Neural cell (in vitro differentiated cells): Measurements from ENCODE around the gene DGLUCY. TPM values are rescaled to one million over a fixed set of nuclear protein-coding genes. Genes with fewer than 3 reads are reported as not detected.

Source experiments
- H2AFZ ChIP-seq: fragments of 200-600, 300-800 bp; sonication (generic), shearing (Covaris generic); 2 replicates; pipeline ENCODE4 v1.6.0; 2014; ENCODE audit warnings: low read depth, mild to moderate bottlenecking, antibody characterized with exemption, low read length, moderate library complexity
- H3F3A ChIP-seq: fragments of 200-600 bp; shearing (Covaris generic); 2 replicates; pipeline ENCODE4 v1.6.1; 2016; ENCODE audit warnings: mild to moderate bottlenecking, moderate library complexity, mixed read lengths, antibody characterized with exemption, low read length; ENCODE audit not compliant: insufficient read depth, poor library complexity, severe bottlenecking
- H3K27ac ChIP-seq: fragments of 200-600, 300-800 bp; sonication (generic), shearing (Covaris generic); 2 replicates; pipeline ENCODE4 v1.5.1; 2014; ENCODE audit warnings: mild to moderate bottlenecking, low read length, moderate library complexity
- H3K27me3 ChIP-seq: fragments of 300-800, 200-600 bp; sonication (generic), shearing (Covaris generic); 2 replicates; pipeline ENCODE4 v1.6.0; 2014; ENCODE audit warnings: mild to moderate bottlenecking, low read depth, low read length, moderate library complexity; ENCODE audit not compliant: insufficient read depth
- H3K36me3 ChIP-seq: fragments of 300-800, 200-600 bp; sonication (generic), shearing (Covaris generic); 2 replicates; pipeline ENCODE4 v1.5.1; 2014; ENCODE audit warnings: mild to moderate bottlenecking, antibody characterized with exemption, low read length, moderate library complexity; ENCODE audit not compliant: insufficient read depth
- H3K4me2 ChIP-seq: fragments of 300-800, 200-600 bp; sonication (generic), shearing (Covaris generic); 2 replicates; pipeline ENCODE4 v1.6.0; 2014; ENCODE audit warnings: mild to moderate bottlenecking, low read length
- H3K4me3 ChIP-seq: fragments of 300-800, 200-600 bp; sonication (generic), shearing (Covaris generic); 2 replicates; pipeline ENCODE4 v1.5.1; 2014; ENCODE audit warnings: mild to moderate bottlenecking, low read length, moderate library complexity
- H3K79me2 ChIP-seq: fragments of 200-600 bp; shearing (Covaris generic); replicated peaks from 2 replicates; pipeline ENCODE4 v1.6.0; 2014; ENCODE audit warnings: mild to moderate bottlenecking, low read length, moderate library complexity; ENCODE audit not compliant: insufficient read depth
- H3K9ac ChIP-seq: fragments of 300-800, 200-600 bp; sonication (generic), shearing (Covaris generic); 2 replicates; pipeline ENCODE4 v1.6.1; 2016; ENCODE audit warnings: mild to moderate bottlenecking, low read length, mixed read lengths
- H3K9me2 ChIP-seq: fragments of 200-600 bp; shearing (Covaris generic); 2 replicates; pipeline ENCODE4 v1.6.1; 2016; ENCODE audit warnings: mild to moderate bottlenecking, low read length, mixed read lengths; ENCODE audit not compliant: insufficient read depth
- H3K9me3 ChIP-seq: fragments of 200-600, 300-800 bp; sonication (generic), shearing (Covaris generic); 2 replicates; pipeline ENCODE4 v1.6.1; 2016; ENCODE audit warnings: mild to moderate bottlenecking, mixed run types, low read length, moderate library complexity, mixed read lengths
- H4K20me1 ChIP-seq: fragments of 200-600 bp; shearing (Covaris generic); 2 replicates; pipeline ENCODE4 v1.6.1; 2016; ENCODE audit warnings: mild to moderate bottlenecking, mixed run types; ENCODE audit not compliant: insufficient read depth
- EP300 ChIP-seq: fragments of 450-650 bp; conservative IDR thresholded peaks from 2 replicates; pipeline ENCODE4 v1.6.1; 2014; ENCODE audit warnings: antibody characterized with exemption, mild to moderate bottlenecking, moderate library complexity; ENCODE audit not compliant: poor library complexity, severe bottlenecking
- EZH2 ChIP-seq: fragments of 200-600, 300-800 bp; shearing (Covaris generic), sonication (generic); IDR thresholded peaks from 2 replicates; pipeline ENCODE4 v1.6.1; 2014; ENCODE audit warnings: antibody characterized with exemption, low read length, borderline replicate concordance, mild to moderate bottlenecking; ENCODE audit not compliant: insufficient read depth, poor library complexity, severe bottlenecking
- MXI1 ChIP-seq: fragments of 450-650 bp; conservative IDR thresholded peaks from 2 replicates; pipeline ENCODE4 v1.6.1; 2014; ENCODE audit warnings: antibody characterized with exemption, mild to moderate bottlenecking; ENCODE audit not compliant: poor library complexity, severe bottlenecking
- POLR2AphosphoS5 ChIP-seq: IDR thresholded peaks from 2 replicates; pipeline ENCODE4 v1.6.1; 2012
- RAD21 ChIP-seq: fragments of 450-650 bp; conservative IDR thresholded peaks from 2 replicates; pipeline ENCODE4 v1.6.1; 2014; ENCODE audit warnings: antibody characterized with exemption, mild to moderate bottlenecking, moderate library complexity
- REST ChIP-seq: IDR thresholded peaks from 2 replicates; pipeline ENCODE4 v1.6.1; 2012; ENCODE audit warnings: borderline replicate concordance
- SMC3 ChIP-seq: fragments of 450-650 bp; conservative IDR thresholded peaks from 2 replicates; pipeline ENCODE4 v1.6.1; 2014; ENCODE audit warnings: antibody characterized with exemption, mild to moderate bottlenecking, moderate library complexity; ENCODE audit not compliant: poor library complexity
- TAF1 ChIP-seq: IDR thresholded peaks from 2 replicates; pipeline ENCODE4 v1.6.1; 2012; ENCODE audit warnings: low read depth
- polyA plus RNA-seq: library from polyadenylated mRNA; depleted of rRNA; stranded (reverse); fragments of >200 nt; gene quantifications from 2 replicates; pipeline ENCODE4 v1.2.3, GENCODE V29; 2014
- TF ChIP-seq, protein P1 (sequence below): fragments of 450-650 bp; IDR thresholded peaks from 2 replicates; pipeline ENCODE4 v1.5.1; 2014; ENCODE audit warnings: antibody characterized with exemption, mild to moderate bottlenecking, moderate library complexity; ENCODE audit not compliant: poor library complexity, severe bottlenecking

Gene DGLUCY
- polyA plus RNA-seq, 1 donor from 2014 or later = 30.5 TPM

DNA sequence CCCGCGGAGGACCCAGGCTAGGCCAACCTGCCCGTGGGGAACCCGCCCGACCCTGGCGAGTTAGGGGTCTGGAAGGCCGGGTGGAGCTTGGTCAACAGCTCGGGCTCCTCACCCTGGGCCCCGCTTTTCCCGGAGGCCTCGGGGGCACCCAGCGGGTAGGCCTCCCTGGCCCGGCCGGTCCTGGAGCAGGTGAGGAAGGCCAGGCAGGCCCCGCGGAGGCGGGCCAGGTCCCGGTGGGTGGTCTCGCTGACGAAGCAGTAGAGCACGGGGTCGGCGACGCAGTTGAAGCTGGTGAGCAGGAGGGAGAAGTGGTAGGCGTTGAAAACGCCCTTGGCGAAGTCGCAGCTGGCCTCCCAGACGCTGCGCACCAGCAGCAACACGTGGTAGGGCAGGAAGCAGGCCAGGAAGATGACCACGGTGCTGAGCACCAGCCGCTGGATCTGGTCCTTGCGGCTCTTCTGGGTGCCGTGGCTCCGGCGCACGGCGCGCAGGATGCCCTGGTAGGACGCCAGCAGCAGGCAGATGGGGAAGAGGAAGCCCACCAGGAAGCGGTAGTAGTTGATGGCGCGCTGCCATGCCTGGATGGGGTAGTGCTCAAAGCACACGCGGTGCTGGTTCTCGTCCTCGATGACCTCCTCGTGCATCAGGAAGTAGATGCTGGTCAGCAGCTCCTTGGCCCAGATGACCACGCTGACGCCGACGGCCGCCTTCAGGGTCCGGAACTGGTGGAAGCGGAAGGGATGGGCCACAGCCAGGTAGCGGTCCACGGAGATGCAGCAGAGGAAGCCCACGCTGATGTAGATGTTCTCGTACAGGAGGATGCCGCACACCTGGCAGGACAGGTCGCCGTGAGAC, 120.3 kb downstream of the DGLUCY start:
- no peaks in the 10 kb centered on the region for H3K36me3 ChIP-seq
- H3K79me2 ChIP-seq = no peaks in the 10 kb centered on the region
- no peaks in the 10 kb centered on the region for H3K9me3 ChIP-seq
- H3K27me3 ChIP-seq = no peaks in the 10 kb centered on the region
- no peak overlapping the region for H3K4me2 ChIP-seq
- H3K27ac ChIP-seq = no peak overlapping the region
- H3F3A ChIP-seq = no peaks in the 10 kb centered on the region
- no peaks in the 10 kb centered on the region for H4K20me1 ChIP-seq
- H3K4me3 ChIP-seq = no peak overlapping the region
- no peak overlapping the region for H2AFZ ChIP-seq
- TF ChIP-seq EZH2 = no peak
- TF ChIP-seq POLR2AphosphoS5 = no peak
- TF ChIP-seq EP300 = no peak
- TF ChIP-seq, protein P1, sequence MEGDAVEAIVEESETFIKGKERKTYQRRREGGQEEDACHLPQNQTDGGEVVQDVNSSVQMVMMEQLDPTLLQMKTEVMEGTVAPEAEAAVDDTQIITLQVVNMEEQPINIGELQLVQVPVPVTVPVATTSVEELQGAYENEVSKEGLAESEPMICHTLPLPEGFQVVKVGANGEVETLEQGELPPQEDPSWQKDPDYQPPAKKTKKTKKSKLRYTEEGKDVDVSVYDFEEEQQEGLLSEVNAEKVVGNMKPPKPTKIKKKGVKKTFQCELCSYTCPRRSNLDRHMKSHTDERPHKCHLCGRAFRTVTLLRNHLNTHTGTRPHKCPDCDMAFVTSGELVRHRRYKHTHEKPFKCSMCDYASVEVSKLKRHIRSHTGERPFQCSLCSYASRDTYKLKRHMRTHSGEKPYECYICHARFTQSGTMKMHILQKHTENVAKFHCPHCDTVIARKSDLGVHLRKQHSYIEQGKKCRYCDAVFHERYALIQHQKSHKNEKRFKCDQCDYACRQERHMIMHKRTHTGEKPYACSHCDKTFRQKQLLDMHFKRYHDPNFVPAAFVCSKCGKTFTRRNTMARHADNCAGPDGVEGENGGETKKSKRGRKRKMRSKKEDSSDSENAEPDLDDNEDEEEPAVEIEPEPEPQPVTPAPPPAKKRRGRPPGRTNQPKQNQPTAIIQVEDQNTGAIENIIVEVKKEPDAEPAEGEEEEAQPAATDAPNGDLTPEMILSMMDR = no peak
- no peak for TF ChIP-seq MXI1
- no peak for TF ChIP-seq TAF1
- no peak for TF ChIP-seq SMC3
- no peak for TF ChIP-seq RAD21
- TF ChIP-seq REST = no peak
- no peak overlapping the region for H3K9ac ChIP-seq
- H3K9me2 ChIP-seq = no peaks in the 10 kb centered on the region

- H3K79me2 ChIP-seq = no peaks in the 10 kb centered on the region
- H4K20me1 ChIP-seq = no peaks in the 10 kb centered on the region
- H3K4me2 ChIP-seq = no peak overlapping the region
- H3K27me3 ChIP-seq = no peaks in the 10 kb centered on the region
- H3K9ac ChIP-seq = no peak overlapping the region
- no peaks in the 10 kb centered on the region for H3K9me2 ChIP-seq
- no peak overlapping the region for H3K4me3 ChIP-seq
- H3K9me3 ChIP-seq = no peaks in the 10 kb centered on the region
- no peaks in the 10 kb centered on the region for H3K36me3 ChIP-seq
- no peak overlapping the region for H2AFZ ChIP-seq
- H3K27ac ChIP-seq = no peak overlapping the region
- no peaks in the 10 kb centered on the region for H3F3A ChIP-seq
- TF ChIP-seq, protein P1 = no peak
- TF ChIP-seq TAF1 (no peak), EZH2 (no peak)
Measured at GRCh38 chr14:91234791-91235114, 120.9 kb downstream of the DGLUCY start.
